Coronary artery (tissue), 2 donors: ENCODE data around the gene SPON1.

Experiments used
- DNase-seq: peaks from one replicate; pipeline ENCODE4 v3.0.0-alpha.2; 2017; ENCODE audit warnings: low spot score
- H3K27ac ChIP-seq, 2 donors: fragments of 200-600 bp; sonication (generic); one replicate each; pipeline ENCODE4 v1.5.1; 2016 to 2019
- H3K4me3 ChIP-seq: fragments of 200-600 bp; sonication (generic); 2 replicates; pipeline ENCODE4 v1.5.1; 2016; ENCODE audit warnings: mild to moderate bottlenecking, moderate library complexity
- TF ChIP-seq, protein P1 (sequence below): fragments of 200-600 bp; sonication (generic); IDR thresholded peaks from one replicate; pipeline ENCODE4 v1.5.1; 2019; ENCODE audit warnings: antibody characterized with exemption

Gene SPON1

DNA sequence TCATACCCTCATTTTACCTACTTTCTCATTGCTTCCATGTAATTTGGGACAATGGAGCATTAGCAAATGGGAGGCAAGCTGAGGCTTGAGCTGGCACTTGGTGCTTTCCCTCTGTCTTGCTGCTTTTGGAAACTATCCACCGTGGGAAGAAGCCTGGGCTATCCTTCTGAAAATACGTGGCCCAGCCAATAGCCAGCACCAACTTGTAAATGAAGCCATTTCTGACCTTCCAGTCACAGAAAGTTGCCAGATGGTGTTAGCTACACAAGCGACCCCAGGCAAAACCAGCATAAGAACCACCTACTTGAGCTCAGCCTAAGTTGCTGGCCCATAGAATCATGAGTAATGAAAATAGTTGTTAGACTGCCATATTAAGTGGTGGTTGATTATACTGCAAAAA, 18.5 kb upstream of the SPON1 start:
- TF ChIP-seq, protein P1, sequence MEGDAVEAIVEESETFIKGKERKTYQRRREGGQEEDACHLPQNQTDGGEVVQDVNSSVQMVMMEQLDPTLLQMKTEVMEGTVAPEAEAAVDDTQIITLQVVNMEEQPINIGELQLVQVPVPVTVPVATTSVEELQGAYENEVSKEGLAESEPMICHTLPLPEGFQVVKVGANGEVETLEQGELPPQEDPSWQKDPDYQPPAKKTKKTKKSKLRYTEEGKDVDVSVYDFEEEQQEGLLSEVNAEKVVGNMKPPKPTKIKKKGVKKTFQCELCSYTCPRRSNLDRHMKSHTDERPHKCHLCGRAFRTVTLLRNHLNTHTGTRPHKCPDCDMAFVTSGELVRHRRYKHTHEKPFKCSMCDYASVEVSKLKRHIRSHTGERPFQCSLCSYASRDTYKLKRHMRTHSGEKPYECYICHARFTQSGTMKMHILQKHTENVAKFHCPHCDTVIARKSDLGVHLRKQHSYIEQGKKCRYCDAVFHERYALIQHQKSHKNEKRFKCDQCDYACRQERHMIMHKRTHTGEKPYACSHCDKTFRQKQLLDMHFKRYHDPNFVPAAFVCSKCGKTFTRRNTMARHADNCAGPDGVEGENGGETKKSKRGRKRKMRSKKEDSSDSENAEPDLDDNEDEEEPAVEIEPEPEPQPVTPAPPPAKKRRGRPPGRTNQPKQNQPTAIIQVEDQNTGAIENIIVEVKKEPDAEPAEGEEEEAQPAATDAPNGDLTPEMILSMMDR, result no peak
- DNase-seq, result no peak
- Histone ChIP-seq H3K27ac (no peak overlapping the region), H3K4me3 (no peak overlapping the region)

DNA sequence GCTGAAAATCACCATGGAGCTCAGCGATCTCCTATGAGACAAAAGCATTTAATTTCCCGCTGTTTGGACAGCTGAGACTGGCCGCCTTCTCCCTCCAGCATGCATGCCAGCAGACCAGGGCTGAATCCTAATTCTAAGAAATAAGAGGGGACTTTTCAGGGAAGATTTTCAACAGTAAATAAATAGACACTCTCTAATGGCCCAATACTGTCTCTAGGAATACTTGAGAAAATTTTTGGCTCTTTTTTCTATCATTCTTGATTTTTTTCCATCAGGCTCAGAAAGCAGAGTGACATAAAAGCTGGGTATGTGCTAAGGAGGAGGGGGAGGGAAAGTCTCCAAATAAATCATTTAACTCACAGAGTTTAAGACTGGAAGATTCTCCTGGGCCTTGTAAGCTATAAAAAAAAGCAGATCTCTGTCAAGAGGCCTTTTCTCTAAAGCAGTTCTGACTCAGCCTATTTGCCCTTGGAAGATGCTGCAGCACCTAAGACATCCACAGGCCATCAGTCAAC, 17.6 kb upstream of the SPON1 start:
- DNase-seq, result no peak
- no peak overlapping the region for H3K4me3 ChIP-seq
- no peak overlapping the region for H3K27ac ChIP-seq
- TF ChIP-seq, protein P1, result no peak

DNA sequence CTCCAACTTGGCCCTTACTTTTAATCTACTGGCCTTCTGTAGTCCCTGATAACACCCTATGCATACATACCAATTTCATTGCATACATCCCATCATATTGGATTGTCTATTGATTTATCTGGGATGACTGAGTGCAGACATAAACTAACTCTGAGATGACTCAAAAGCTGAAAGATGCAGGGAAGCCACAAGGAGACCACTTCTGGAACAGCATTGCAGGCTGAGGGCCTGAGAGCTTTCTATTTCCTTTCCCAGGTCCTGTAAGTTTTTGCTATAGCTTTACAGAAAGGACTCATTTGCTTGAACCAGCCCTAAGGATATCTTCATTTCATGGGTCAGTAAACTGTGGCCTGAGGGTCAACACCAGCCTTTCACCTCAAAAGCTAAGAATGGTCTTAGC, 15.1 kb upstream of the SPON1 start:
- Histone ChIP-seq H3K27ac (no peak overlapping the region), H3K4me3 (no peak overlapping the region)
- TF ChIP-seq, protein P1, result no peak
- no peak for DNase-seq

DNA sequence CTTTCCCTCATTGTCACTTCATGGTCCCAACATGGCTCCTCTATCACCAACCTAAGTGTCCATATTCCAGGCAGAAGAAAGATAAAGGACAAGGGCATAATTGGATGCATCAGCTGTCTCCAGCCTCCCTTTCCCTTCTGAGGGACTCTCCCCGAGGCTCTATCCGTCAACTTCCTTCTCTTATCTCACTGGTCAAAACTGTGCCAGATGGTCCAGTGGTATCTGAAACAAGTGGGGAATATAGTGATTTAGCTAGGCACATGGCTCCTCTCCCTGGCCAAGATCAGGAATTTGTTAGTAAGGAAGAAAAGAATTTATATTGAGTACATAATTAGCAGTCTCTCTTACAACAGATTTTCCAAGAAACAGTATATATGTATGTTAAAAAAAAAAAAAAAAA, 12.6 kb upstream of the SPON1 start:
- TF ChIP-seq, protein P1, result no peak
- Histone ChIP-seq H3K27ac (no peak overlapping the region), H3K4me3 (no peak overlapping the region)
- no peak for DNase-seq

DNA sequence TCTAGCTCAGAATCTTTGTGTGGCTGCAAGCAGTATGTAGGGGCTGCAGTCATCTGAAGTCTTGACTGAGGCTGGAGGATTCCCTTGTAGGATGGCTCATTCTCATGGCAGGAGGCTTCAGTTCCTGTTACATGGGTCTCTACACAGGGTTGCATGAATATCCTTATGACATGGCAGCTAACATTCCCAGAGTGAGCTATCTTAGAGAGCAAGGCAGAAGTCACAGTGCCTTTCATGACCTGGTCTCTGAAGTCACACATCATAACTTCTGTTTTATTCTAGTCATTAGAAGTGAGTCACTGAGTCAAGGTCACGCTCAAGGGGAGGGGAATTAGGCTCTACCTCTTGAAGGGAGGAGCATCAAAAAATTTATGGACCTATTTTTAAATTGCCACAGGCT, 10.3 kb upstream of the SPON1 start:
- no peak for DNase-seq
- TF ChIP-seq, protein P1, result no peak
- H3K27ac ChIP-seq, result no peak overlapping the region
- no peak overlapping the region for H3K4me3 ChIP-seq

DNA sequence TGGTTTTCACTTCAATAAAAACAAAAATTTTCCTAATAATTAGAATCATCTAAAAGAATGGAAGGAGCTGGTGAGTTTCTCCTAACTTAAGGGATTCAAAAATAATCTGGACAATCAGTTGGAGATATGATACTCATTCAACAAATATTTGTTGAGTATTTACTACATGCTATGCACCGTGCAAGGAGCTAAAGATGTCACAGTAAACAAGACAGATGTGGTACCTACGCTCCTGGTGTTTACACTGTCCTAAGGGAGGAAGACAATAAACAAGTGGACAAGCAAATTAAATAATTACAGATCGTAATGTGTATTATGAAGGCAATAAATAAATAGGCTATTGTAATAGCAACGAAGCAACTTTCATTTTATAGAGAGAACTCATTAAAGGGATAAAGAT, 9.9 kb upstream of the SPON1 start:
- TF ChIP-seq, protein P1, result no peak
- Histone ChIP-seq H3K4me3 (no peak overlapping the region), H3K27ac (no peak overlapping the region)
- no peak for DNase-seq

DNA sequence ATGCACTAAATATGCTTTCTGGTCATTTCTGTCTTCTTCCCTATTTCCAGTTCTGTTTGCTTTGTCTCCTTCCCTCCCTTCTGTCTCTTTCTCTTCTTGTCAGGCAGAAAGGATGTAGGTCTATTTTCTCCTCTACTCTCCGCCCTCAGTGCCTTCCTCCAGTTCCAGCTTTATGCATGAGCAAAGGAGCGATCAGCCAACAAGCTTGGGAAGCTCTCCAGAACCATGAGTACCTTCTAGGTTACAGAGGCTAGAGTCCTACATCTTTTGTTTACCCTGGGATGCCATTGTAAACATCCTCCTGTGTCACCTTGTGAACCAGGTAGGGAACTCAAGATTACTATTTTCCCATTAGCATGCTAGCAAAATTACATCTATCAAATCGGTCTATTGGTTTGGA, 7.9 kb upstream of the SPON1 start:
- TF ChIP-seq, protein P1, result no peak

More for the DNA sequence above, 7.9 kb upstream of the SPON1 start:
- DNase-seq, result no peak
- Histone ChIP-seq H3K4me3 (no peak overlapping the region), H3K27ac (no peak overlapping the region)
